NCI-H69 (cell line): ENCODE data around the gene NFIX.

Experiments
- DNase-seq: peaks from one replicate; lab custom pipeline; 2025; lab: John Stamatoyannopoulos, UW

NFIX gene

DNA sequence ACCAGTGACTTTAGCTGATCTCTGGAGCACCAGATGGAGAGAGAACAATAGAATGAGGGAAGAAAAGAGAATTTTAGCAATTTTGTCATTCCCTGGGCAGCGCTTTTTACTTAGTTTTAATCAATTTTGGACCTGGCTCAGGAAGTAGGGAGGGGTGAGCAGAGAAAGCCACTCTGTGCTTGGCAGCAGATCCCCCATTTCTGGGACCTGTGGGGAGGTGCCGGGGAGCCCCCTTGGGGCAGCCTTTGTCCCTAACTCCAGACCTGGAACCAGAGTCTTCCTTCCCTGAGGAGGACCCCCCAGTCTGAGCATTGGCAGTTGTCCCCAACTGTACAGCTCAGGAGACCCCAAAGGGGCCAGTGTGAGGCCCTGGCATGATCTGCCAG, 96.9 kb downstream of the NFIX start:
- DNase-seq, result peak; percentile 52

DNA sequence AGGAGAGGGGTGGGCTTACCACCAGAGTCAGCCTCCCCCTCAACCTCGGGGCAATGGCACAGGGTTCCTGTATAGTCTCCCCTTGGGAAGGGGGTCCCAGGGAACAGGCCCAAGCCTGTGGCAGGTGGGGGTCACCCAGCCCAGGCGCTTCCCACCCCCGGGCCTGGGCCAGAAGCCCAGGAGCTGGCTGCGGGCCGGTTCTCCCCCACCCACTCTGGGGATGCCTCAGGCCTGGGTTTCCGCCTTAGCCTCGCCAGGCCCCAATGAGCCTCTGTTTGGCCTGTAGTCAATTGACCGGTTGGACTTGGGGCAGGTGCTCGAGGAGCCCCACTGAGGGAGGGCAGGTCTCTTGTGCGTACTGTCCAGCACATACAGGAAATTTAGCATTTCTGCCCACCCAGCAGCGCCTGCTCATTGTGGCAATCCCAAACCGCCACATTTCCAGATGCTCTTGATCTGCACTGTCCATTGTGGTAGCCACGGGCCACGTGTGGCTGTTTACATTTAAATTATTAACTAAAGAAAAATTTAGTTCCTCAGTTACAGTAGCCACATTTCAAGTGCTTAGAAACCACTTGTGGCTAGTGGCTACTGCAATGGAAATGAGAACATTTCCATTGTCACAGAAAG, 97.4 kb downstream of the NFIX start:
- no peak for DNase-seq

DNA sequence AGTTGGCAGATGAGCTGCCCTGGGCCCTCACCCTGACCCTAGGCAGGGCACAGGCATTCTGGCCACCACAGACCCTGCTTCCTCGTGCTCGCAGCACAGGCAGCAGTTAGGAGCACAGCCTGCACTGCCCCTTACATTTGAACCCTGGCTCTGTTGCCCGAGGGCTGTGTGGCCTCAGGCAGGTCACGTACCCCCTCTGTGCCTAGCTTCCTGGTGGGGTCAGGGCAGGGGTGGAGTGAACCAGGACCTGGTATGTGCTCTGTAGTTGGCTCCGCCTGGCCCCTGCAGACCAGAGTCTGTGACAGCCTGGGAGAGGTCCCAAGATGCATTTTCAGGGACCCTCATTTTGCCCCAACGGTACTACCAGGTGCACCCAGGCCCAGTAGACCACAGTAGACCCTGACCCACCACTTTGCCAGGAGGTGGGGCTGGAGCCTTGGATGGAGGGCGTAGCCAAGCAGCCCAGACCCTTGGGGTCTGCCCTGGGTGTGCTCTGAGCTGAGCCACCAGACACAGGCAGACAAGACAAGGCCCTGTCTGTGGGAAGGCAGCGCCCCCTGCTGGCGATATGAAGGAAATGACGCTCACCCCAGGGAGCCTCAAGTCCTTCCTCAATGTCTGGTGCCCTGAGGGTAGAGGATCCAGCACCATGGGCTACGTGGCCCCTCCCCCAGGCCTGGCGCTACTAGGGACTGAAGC, 98.3 kb downstream of the NFIX start:
- peak; percentile 95 for DNase-seq

DNA sequence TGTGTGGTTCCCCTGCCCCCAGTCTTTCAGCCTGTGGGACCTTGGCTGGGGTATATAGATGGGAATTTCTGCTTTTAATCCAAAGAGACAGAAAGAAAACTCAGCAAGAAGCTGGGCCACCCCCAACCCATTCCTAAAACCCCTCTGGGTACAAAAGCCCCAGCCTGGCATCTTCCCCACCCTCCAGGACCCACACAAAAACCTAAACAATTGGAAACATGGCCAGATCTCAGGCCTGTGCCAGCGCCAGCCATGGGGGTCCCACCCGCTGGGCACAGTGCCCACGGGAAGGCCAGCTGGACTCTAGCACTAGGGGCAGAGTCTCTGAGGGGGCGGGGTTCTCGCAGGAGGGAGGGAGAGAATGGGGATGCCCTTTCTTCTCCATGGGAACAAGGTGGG, 98.8 kb downstream of the NFIX start:
- peak; percentile 87 for DNase-seq

DNA sequence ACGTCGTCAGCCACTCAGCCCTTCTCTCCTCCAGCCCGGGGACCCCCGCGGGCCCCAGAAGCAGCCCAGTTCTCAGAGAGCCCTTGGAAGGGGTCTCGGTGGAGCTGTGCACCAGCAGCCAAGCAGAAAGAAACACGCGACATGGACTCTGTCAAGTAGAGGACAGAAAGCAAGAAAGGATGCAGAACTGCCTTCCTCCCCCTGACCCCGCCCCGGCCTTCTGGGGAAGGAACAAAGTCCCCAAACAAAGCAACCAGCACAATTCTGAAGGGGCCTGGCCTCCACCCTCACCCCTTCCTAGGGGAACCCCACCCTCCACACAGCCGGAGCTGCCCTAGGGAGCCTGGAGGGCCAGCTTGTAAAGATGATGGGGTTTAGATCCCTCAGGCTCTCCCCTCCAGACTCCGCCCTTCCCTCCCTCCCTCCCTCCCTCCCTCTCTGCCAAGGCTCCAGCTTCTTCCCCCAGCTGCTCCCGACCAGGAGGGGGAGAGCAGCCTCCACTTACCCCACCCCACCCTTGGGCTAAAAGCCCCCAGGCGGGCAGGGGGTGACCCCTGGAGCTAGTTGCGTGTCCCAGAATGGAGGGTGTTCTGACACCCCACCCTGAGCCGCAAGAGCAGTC, 99.6 kb downstream of the NFIX start:
- DNase-seq, result peak; percentile 81

DNA sequence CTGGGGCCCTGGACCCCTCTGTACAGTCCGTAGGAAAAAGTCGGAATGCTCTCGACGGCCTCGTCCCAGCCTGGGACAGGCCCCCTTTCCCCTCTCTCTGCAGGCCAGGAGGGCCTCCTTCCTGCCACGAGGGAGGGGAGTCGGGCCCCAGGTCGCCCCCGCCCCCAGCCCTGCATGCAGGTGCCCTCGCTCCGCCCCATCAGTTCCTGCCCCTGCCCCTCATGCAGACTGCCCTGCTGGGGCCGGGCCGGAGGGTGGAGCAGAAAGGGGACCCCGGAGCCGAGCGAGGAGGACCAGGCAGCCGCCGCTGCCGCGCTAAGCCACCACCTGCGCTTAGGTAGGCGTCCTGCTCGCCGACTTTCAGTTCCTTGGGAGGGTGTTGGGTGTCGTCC, 100.1 kb downstream of the NFIX start:
- DNase-seq, result peak; percentile 58

DNA sequence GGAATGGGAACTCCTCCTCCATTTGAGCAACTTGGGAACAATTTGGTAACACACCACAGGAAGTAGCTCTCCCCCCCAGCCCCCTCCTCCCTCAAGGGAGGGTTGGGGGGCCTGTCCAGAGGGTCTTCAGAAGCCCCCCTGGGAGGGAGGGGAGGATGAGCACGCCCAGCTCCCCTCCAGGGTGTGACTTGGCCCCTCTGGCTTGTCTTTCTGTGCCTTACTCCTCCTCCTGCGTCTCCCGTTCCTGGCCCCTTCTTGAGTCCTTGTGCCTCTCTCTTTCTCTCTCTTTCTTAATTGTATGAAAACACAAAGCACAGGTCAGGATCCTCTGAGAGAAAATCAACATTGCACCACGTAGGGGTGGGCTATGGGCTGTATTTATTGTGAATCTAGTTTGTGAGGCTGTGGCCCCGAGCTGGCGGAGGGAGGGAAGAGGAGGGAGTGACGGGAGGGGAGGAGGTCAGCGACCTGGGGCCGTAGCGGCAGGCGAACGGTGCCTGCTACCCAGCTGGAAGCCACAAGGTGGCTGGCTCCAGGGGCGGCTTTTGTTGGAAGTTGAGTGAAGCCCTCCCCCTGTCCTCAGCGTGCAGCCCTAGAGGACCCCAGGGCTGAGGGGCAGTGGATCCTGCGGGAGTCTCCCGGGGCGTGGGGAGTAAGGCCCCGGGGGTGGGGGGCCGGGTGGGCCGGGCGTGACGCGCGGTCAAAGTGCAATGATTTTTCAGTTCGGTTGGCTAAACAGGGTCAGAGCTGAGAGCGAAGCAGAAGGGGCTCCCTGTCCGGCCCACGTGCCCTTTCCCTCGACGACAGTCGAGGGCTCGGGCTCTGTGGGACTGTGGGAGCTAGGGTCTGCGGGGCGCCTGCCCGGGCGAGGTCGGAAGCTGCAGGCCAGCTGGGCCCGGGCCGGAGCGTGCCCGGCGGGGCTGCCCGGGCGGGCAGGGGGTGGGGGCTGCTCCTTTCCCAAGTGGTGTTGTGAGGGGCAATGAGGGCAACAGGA, 101.0 kb downstream of the NFIX start:
- DNase-seq, result peak; percentile 62

DNA sequence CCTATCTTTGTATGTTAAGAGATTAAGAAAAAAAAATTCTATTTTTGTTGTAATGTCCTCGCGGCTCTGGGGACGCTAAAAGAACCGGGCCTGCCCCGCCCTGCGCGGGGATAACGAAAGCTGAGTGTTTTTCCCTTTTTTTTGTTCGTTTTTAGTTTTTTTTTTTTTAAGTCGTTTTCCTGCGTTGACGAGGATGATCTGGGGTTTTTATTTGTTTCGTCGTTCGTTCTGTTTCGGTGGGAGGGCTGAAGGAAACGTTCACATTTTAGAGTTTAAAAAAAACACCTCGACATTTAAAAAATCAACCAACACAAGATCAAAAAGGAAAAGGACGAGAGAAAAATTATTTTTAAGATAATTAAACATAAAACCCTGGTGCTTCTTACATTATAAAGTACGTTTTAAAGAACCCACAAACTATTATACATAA, 101.8 kb downstream of the NFIX start:
- DNase-seq, result no peak

DNA sequence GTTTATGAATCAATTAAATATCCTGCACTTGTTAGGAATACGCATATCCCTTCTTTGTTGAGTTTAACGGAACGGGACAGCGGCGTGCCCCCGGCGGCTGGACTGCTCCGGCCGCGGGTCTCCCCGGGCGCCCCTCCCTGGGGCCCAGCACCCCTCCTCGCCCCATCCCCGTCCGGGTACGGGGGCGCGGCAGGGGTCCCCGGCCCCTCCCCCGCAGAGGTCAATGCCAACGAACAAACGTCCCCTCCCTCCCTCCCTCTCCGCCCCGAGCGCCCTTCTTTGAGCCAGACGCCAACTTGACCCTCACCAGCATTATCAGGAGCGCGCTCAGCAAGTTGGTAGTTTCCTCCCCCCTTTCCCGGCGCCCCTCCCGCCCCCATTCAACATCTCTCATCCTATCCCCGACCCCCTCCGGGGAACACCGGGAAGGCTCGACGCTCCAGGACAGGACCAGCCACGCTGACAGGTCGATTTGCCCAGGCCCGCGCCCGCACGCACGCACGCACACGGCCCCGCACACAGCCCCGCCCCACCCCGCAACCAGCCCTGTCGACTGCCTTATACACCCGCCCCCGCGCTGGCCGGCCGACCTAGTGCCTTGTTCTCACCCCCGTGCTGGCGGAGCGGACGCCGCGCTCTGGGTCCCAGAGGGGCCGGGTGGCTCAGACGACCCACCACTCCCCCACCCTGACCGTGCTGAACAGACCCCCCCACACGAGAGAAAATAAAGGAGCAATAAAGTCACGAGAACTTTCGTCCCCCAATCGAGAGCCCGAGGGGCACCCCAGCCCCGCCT, 102.4 kb downstream of the NFIX start:
- peak; percentile 36 for DNase-seq

DNA sequence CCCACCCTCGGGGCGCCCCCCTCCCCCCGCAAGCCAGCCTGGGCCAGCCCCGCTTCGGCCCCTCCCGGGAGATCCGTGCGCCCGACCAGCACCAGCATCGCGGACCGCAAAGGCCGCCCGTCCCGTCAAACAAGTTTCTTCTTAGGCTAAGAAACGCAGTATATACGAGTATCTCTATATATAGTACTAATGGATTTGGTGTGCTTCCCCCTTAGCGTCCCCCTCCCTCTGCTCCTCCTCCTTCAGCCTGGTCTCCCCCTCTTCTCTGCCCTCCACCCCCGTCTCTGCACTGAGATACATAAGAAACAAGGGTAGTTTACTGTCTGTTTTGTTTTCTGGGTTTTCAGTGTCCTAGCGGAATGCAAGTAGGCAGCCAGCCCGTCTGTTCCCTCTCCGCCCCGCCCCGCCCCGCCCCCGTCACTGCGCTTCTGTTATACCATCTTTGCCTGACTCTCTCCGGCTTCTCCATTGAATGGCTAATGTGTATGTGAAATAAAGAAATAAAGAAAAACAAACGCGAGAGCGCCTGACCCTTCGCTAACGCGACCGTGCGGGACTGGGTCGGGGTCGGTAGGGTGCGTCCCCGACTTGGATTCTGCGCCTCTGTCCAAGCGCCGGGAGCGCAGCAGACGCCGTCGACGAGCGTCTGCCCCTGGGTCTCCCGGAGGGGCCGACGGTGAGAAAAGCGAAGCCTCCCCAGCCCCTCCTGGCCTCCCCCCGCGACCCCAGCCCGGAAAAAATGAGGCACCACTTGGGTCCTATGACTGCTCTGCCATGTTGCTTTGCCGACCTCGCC, 103.2 kb downstream of the NFIX start:
- DNase-seq, result peak; percentile 64

DNA sequence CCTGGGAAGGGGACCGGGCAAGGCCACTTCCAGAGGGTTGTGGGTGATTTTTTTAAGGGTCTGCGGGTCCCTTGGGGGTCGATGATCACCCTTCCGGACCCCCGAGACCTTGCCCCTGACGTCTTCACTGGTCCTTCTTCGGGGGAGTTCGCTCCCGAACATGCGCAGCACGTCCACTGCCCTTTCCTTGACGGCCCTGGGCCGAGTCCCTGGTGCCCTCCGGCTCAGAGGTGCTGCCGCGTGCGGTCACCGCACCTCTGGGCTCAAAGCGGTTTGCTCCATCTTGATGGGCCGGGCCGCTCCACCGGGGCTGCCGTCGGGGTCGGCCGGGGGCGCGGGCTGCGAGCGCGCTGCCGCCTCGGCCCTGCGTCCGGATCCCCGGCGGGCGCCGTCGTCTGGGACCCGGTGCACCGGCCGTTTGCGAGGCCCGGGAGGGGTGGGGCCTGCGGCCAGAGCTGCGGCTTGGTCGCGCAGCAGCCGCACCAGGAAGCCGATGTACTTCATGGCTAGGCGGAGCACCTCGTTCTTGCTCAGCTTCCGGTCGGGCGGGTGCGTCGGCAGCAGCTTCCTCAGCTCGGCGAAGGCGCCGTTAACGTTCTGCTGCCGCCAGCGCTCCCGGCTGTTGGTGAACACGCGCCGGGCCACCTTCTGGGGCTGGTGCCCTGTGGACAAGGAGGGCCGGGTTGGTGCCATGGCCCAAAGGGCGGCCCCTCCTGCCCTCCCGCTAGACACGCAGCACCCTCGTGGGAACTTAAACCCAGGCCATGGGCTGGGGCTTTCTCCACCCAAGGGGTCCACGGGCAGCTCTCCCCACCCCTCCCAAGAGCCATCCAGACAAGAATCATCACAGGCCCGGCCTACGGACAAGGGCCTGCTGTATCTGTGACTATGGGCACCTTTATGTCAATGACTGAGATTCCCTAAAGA, 104.1 kb downstream of the NFIX start:
- peak; percentile 82 for DNase-seq

DNA sequence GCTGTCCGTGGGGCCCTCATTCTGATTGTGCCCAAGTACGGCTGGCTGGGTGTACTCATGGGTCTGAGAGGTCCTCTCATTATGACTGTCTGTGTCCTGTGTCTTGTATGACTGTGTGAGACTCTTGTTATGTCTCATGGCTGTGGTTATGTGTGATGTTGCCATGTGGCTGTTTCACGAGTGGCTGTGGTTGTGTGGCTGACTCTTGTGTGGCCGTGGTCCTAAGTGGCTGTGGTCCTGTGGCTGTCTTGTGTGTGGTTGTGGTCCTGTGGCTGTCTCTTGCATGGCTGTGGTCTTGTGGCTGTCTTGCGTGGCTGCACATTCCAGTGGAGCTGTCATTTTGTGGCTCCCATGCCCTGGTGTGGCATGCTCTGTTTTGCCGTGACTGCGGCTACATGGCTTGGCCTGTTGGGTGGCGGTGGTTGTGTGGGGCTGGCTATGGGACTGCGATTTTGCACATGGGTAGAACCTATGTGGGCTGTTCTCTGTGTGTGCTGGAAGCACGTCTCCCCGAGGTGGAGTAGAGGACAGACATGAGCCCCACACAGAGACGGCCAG, 104.8 kb downstream of the NFIX start:
- DNase-seq, result no peak

DNA sequence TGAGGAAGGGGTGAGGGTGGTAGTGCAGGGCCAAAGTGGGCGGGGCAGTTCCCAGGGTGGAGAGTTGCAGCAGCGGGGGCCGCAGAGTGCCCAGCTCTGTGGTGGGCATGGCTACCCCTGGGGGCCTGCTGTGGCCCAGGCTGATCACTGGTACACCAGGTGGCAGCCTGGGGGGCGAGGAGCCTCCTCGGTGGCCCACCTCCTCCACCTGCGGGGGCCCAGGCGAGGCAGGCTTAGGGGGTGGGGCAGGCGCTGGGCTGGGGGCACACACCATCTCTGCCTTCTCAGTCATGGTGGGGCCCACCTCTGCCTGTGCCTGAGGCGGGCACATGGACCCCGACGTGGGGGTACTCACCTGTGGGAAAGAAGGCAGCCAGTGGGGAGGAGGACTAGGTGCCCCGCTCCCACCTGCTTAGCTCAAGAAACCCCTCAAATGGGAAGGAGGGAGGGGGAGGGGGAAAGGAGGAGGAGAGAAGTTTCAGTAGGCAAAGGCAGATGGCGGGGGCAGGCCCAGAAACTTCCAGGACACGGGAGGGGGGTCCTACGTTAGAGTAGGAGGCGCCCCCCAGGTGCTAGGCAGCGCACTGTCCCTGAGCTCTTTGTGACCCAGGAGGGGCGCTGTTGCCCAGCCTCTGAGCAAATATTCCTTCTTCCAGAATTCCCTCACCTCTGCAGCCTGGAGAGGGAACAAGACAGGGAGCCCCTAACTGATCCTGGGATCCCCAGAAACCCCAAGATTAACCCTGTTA, 105.7 kb downstream of the NFIX start:
- DNase-seq, result peak; percentile 24

DNA sequence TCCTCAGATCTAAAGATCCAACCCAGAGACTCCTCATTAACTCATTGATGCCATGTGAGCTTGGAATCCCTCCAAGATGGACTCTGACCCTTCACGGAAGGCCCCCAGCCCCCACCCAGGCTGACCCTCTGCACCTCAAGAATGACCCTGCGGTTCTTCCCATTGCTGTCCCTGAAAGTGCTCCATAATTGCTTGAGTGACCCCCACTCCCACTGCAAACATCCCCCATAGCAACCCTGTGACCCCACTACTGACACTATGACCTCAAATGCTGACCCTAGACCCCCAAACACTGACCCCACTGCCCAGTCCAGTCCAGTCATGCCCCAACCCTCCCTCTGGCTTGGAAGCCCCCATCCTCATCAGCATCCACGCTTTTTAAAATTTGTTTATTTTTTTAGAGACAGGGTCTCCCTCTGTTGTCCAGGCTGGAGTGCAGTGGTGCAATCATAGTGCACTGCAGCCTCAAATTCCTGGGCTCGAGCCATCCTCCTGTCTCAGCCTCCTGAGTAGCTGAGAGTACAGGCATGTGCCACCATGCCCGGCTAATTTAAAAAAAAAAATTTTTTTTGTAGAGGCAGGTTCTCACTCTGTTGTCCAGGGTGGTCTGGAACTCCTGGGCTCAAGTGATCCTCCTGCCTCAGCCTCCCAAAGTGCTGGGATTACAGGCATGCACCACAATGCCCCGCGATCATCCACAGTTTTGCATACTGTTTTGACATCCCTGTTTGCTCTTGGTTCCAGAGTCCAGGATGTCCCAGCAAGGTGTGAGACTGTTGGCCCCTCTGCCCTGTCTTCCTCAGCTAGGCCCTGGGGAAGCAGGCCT, 106.5 kb downstream of the NFIX start:
- DNase-seq, result no peak

DNA sequence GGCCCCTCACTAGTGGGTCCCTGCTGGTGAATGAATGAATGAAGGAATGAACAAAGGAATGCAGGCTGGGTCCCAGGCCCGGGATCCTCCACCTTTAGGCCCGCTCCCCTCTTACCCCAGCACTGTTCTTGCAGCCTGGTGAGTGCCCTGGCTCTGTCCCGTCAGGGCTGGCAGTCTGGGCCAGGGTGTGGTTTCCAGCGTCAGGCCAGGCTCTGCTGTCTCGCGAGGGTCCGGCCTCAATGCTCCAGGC, 107.1 kb downstream of the NFIX start:
- no peak for DNase-seq

DNA sequence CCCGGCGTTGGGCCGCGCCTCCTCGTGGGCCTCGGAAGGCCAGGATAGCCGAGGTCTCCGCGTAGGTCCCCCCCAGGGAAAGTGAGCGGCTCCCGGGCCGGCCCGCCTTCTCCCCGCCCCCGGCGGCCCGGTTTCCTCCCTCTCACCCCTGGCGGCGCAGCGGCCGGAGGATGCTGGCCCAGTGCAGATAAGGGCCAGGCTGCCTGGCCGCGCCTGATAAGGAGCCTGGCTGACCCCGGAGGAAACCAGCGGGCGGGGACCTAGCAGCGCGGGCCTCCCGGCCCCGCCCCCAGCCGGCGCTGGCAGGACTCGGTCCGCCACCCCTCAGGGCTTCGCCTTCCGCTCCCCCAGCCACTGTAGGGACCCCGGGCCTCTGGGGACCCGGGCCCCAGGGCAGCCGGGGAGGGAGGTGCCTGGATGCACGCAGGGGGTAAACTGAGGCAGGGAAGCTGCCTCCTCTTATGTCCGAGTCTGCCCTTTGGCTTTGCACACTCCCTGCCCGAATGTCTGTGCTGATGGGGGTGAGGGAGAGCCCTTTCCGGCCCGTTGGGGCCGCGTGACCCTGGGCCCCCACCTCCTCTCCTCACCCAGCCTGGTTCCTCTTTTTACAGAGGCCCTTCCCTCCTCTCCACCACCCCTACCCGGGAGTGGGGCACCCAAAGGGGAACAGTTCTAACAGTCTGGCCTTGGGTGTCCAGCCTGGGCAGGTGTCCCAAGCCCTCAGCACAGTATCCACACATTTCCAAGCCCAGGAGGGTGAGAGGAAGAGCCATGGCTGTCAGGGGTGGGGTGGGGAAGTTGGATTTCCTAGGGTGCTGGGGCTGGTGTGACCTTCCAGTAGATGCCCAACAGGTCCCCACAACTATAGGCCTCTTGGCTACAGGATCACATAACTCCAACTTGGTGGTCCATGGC, 107.6 kb downstream of the NFIX start, which contains the start of gene LYL1:
TSS of gene LYL1 (minus strand) at position 193 of the 915 bp plus-strand sequence. CDS start 1,687 bp downstream, outside the sequence.
- DNase-seq, result no peak
